OCI-M2 (cell line): ENCODE measurements around the gene RNASE7.

ENCODE experiments used
- DNase-seq: peaks from one replicate; lab custom pipeline; 2025; ENCODE audit not compliant: unreplicated experiment; lab: John Stamatoyannopoulos, UW

RNASE7 gene

GRCh38 chr14:21066882-21067502 lies 24.8 kb downstream of the RNASE7 start:
- DNase-seq: no peak

GRCh38 chr14:21068521-21069387 lies 26.6 kb downstream of the RNASE7 start:
- DNase-seq: no peak

GRCh38 chr14:21069388-21070082 lies 27.4 kb downstream of the RNASE7 start:
- no peak for DNase-seq

- DNase-seq: no peak
Observed at GRCh38 chr14:21070083-21070609, 28.0 kb downstream of the RNASE7 start, which contains the start of gene ARHGEF40. ARHGEF40 (plus strand) TSS chr14:21070304; CDS start chr14:21070397, 93 bp downstream.

GRCh38 chr14:21070610-21071224 lies 28.6 kb downstream of the RNASE7 start:
- no peak for DNase-seq

- peak; percentile 71 for DNase-seq
Observed at GRCh38 chr14:21071225-21072030, 29.3 kb downstream of the RNASE7 start.

- DNase-seq: no peak
Observed at GRCh38 chr14:21072031-21072473, 29.9 kb downstream of the RNASE7 start.

- no peak for DNase-seq
Observed at GRCh38 chr14:21072781-21073339, 30.7 kb downstream of the RNASE7 start.

GRCh38 chr14:21073921-21074320 lies 31.8 kb downstream of the RNASE7 start:
- DNase-seq: no peak

- DNase-seq: no peak
Observed at GRCh38 chr14:21074398-21075272, 32.5 kb downstream of the RNASE7 start.

- DNase-seq: no peak
Observed at GRCh38 chr14:21075719-21076437, 33.7 kb downstream of the RNASE7 start.

- DNase-seq: no peak
Observed at GRCh38 chr14:21077672-21078071, 35.5 kb downstream of the RNASE7 start.

- no peak for DNase-seq
Observed at GRCh38 chr14:21078287-21078686, 36.1 kb downstream of the RNASE7 start.

GRCh38 chr14:21078726-21079125 lies 36.6 kb downstream of the RNASE7 start:
- DNase-seq: no peak

- no peak for DNase-seq
Observed at GRCh38 chr14:21081521-21082142, 39.5 kb downstream of the RNASE7 start.

- no peak for DNase-seq
Observed at GRCh38 chr14:21083565-21084325, 41.6 kb downstream of the RNASE7 start.

- no peak for DNase-seq
Observed at GRCh38 chr14:21084396-21084795, 42.2 kb downstream of the RNASE7 start.
